Gastrocnemius medialis (tissue), 4 donors: ENCODE data around the gene ZKSCAN3. TPM values are rescaled to one million over a fixed set of nuclear protein-coding genes. Genes with fewer than 3 reads are reported as not detected.

Source experiments
- ATAC-seq, 2 donors: fragments of 150-250 bp; one replicate each; pipeline ENCODE4 v1.9.1; 2016
- DNase-seq, 2 donors: peaks; one replicate each; pipeline ENCODE4 v3.0.0-alpha.2; 2019
- H3K27ac ChIP-seq, 4 donors: fragments of 200-600 bp; sonication (generic); 1 replicate in 1 of 4; 2 replicates in 3 of 4; pipeline ENCODE4 v1.5.1; 2016 to 2018; ENCODE audit warnings: mild to moderate bottlenecking in 2 of 4, moderate library complexity in 1 of 4
- H3K27me3 ChIP-seq, 3 donors: fragments of 200-600 bp; sonication (generic) in 2 of 3; 1 replicate in 1 of 3; 2 replicates in 2 of 3; pipeline versions ENCODE4 v1.5.1 to v1.6.0; 2016 to 2019; ENCODE audit warnings: mild to moderate bottlenecking in 1 of 3, moderate library complexity in 1 of 3
- H3K36me3 ChIP-seq, 2 donors: fragments of 200-600 bp; sonication (generic) in 1 of 2; one replicate each; pipeline ENCODE4 v1.5.1; 2017 to 2018
- H3K4me1 ChIP-seq, 2 donors: fragments of 200-600 bp; sonication (generic) in 1 of 2; one replicate each; pipeline ENCODE4 v1.5.1; 2016 to 2017; ENCODE audit warnings: mild to moderate bottlenecking in 2 of 2
- H3K4me3 ChIP-seq, 4 donors: fragments of 200-600 bp; sonication (generic) in 3 of 4; 1 replicate in 1 of 4; 2 replicates in 3 of 4; pipeline ENCODE4 v1.5.1; 2016 to 2019; ENCODE audit warnings: mild to moderate bottlenecking in 2 of 4
- H3K9me3 ChIP-seq, 3 donors: fragments of 200-600 bp; sonication (generic) in 2 of 3; 1 replicate in 1 of 3; 2 replicates in 2 of 3; pipeline ENCODE4 v1.5.1; 2016 to 2019
- POLR2A ChIP-seq, 2 donors: fragments of 450-650 bp; IDR thresholded peaks; one replicate each; pipeline ENCODE4 v1.6.1; 2017; ENCODE audit warnings: antibody characterized with exemption in 2 of 2, mild to moderate bottlenecking in 2 of 2, moderate library complexity in 2 of 2
- in situ Hi-C, 4 donors: fragments of 200-750 bp; cut with MboI; loops; one replicate each; pipeline versions ENCODE4 v1.15.0 to v1.8.0; 2017; ENCODE audit warnings: low sequenced_read_pairs in 4 of 4
- intact Hi-C: fragments of 100-400 bp; cut with DNase I; formaldehyde crosslinking; loops from one replicate; pipeline ENCODE4 v1.15.1; 2023; ENCODE audit warnings: low total_unique reads
- total RNA-seq, 4 donors: library from RNA; depleted of rRNA; stranded (reverse); fragments of >200 nt; gene quantifications; one replicate each; pipeline versions ENCODE4 v1.1.0 to v1.2.3, GENCODE V29; 2016
- TF ChIP-seq, protein P1 (sequence below), 5 experiments: fragments of 450-650 bp in 3 of 5; fragments of 200-600 bp in 2 of 5; sonication (generic) in 2 of 5; IDR thresholded peaks in 4 of 5; conservative IDR thresholded peaks in 1 of 5; 1 replicate in 4 of 5; 2 replicates in 1 of 5; pipeline ENCODE4 v1.5.1; 2016 to 2019; ENCODE audit warnings: antibody characterized with exemption in 5 of 5, mild to moderate bottlenecking in 3 of 5, moderate library complexity in 3 of 5

ZKSCAN3 gene
- total RNA-seq, 4 donors from 2014 or later = 1.5 to 4.5 (median 2.4) TPM

DNA sequence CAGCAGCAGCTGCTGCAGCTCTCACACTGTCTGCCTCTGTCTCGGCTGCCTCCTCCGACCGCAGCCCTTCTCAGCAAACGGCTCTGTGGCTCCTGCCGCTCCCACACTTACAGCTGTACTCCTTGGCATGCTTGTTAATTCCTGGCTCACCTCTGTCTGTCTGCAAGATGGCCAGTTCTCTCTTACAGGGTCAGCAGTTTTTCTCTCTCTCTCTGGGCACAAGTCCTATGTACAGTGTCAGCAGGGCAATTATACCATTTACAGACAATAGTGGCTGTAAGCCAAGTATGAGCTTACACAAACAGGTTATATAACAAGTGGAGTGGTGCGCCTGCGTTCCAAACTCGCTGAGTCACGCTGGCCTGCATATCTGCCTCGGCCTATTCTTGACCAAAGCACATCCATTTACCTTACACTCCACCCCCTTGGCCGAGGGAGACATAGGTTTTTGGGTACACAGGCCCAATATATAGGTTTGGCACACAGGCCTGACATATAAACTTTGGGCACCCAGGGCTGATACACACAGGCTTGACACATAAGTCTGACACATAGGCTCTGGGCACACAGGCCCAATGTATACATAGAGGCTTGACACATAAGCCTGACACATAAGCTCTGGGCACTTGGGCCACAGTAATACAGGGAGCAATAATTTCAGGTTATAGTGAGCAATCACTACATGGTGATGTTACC lies 4.4 kb downstream of the ZKSCAN3 start:
- in situ Hi-C loops (loop anchor here (10.0 to 25.0 kb wide), 3 partner anchors 89 to 1192 kb away; partner anchors contain the start of gene ZSCAN26 (in 3 of the 4)), intact Hi-C loops (loop anchor here (2.0 to 10.0 kb wide), 5 partner anchors 19 to 1219 kb away; a partner anchor contains a TSS)
- H3K9me3 ChIP-seq = no peaks in the 10 kb centered on the region
- peak in 1 of 2 donors; percentile 58 for DNase-seq
- TF ChIP-seq, protein P1, sequence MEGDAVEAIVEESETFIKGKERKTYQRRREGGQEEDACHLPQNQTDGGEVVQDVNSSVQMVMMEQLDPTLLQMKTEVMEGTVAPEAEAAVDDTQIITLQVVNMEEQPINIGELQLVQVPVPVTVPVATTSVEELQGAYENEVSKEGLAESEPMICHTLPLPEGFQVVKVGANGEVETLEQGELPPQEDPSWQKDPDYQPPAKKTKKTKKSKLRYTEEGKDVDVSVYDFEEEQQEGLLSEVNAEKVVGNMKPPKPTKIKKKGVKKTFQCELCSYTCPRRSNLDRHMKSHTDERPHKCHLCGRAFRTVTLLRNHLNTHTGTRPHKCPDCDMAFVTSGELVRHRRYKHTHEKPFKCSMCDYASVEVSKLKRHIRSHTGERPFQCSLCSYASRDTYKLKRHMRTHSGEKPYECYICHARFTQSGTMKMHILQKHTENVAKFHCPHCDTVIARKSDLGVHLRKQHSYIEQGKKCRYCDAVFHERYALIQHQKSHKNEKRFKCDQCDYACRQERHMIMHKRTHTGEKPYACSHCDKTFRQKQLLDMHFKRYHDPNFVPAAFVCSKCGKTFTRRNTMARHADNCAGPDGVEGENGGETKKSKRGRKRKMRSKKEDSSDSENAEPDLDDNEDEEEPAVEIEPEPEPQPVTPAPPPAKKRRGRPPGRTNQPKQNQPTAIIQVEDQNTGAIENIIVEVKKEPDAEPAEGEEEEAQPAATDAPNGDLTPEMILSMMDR (IDR thresholded peaks at IDR 0.05 in 4 of 5, conservative IDR thresholded peaks at IDR 0.05 in 1 of 5) = no peak
- peak overlapping the region in 2 of 4 donors; percentile 38 to 41 for H3K4me3 ChIP-seq
- H3K4me1 ChIP-seq = peaks cover 33 to 54% of the 10 kb centered on the region in 2 donors
- H3K36me3 ChIP-seq = no peaks in the 10 kb centered on the region
- no peaks in the 10 kb centered on the region for H3K27me3 ChIP-seq
- H3K27ac ChIP-seq = peak overlapping the region; percentile 76 to 83 (median 82)
- ATAC-seq = peak in 1 of 2 donors; percentile 24

DNA sequence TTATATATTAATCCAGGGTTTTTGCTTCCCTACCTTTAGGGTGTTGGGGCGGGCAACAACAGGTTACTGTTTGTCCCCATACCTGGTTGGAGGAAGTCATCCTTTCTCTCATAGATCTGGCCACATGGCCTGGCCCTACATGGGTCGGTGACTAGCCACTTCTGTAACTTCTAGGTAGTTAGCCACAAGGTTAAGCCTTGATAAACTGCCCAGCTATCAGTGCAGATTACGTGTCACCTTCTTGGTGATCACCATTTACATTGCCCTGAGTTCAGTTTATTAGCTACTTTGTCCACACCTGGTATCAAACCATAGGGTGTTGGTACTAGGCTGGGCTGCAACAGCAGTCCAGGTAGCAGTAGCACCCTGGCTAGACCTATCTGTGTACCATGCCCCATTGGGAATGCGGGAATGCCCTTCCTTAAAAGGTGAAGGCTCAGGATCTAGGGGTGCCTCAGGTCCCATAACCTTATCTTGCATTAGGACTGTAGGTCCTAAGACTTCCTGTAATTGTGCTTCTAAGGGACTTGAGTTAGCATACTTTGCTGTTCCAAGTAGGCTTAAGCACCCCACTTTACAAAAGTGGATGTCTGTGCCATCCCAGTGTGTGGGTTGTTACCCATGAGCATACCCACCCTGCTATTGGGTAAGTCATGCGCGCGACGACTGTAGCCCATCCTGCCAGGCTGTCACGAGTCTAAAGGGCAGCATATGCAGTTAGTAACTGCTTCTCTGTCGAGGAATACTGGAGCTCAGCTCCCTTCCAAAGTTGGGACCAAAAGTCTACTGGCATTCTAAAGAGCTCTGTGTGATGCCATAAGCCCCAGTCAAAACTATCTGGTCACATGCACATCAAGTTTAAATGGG lies 5.2 kb downstream of the ZKSCAN3 start:
- H3K27ac ChIP-seq = peak overlapping the region; percentile 76 to 83 (median 82)
- TF ChIP-seq, protein P1 (IDR thresholded peaks at IDR 0.05 in 4 of 5, conservative IDR thresholded peaks at IDR 0.05 in 1 of 5) = no peak
- no peak for TF ChIP-seq POLR2A (IDR thresholded peaks at IDR 0.05)
- intact Hi-C loops = loop anchor here (2.0 to 10.0 kb wide), 5 partner anchors 20 to 1220 kb away; a partner anchor contains a TSS
- no peaks in the 10 kb centered on the region for H3K9me3 ChIP-seq
- peak in 1 of 2 donors; percentile 16 for DNase-seq
- H3K36me3 ChIP-seq = peaks cover 0 to 5% of the 10 kb centered on the region in 2 donors
- H3K4me3 ChIP-seq = peak overlapping the region in 3 of 4 donors; percentile 72 to 75 (median 75)
- peaks cover 33 to 54% of the 10 kb centered on the region in 2 donors for H3K4me1 ChIP-seq
- in situ Hi-C loops = loop anchor here (10.0 to 25.0 kb wide), 3 partner anchors 90 to 1193 kb away; partner anchors contain the start of gene ZSCAN26 (in 3 of the 4)
- no peak for ATAC-seq
- no peaks in the 10 kb centered on the region for H3K27me3 ChIP-seq

DNA sequence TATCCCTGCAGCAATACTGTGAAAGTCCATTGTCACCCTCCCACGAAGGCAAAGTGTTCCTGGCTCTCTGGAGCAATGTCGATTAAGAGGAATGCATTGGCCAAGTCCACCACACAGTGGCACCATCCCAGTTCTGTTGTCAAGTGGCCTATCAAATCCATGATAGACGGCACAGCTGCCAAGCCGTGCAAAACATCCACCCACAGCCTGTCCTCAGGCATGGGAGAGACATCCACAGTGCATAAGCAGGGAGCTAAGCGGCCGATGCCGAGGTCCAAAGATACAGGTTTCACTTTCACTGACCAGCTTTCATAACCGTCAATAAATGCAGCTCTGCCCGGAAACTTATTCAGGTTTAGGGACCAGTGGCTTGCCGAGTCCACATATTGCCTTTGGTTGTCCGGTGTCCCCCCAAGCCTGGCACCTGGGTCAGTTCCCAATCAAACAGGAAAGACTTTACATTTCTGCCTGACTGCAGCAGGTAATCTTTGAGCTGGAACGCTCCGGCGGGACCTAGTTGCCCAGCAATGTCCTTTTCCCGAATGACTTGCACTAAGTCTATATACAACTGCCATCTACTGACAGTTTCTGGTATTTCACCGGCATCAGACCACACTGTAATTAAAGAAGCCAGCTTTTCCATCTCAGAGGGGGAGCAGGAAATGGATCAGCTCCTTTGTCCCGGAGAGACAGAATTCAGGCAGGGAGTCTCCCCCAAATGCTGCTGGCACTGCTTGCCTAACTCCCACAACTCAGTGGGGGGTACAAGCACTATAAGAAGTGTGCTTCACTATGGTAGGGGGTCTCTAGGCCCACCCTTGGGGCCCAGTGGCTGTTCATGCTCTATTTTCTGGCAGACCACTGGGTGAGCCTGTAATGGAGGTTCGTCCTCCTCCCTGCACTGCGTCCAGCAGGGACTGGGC lies 6.3 kb downstream of the ZKSCAN3 start:
- TF ChIP-seq, protein P1 (IDR thresholded peaks at IDR 0.05 in 4 of 5, conservative IDR thresholded peaks at IDR 0.05 in 1 of 5) = peak; percentile 79 to 91 (median 88)
- TF ChIP-seq POLR2A (IDR thresholded peaks at IDR 0.05) = no peak
- peak; percentile 63 to 65 for DNase-seq
- peak overlapping the region; percentile 76 to 83 (median 82) for H3K27ac ChIP-seq
- peaks cover 0 to 15% of the 10 kb centered on the region in 2 donors for H3K36me3 ChIP-seq
- intact Hi-C loops = loop anchor here (1.0 to 10.0 kb wide), 8 partner anchors 21 to 1221 kb away; partner anchors contain the start of genes ZKSCAN4, ZNF165 and ZSCAN26
- in situ Hi-C loops = loop anchor here (10.0 to 25.0 kb wide), 3 partner anchors 91 to 1194 kb away; partner anchors contain the start of gene ZSCAN26 (in 3 of the 4)
- H3K4me3 ChIP-seq = peak overlapping the region; percentile 60 to 75 (median 74)
- H3K4me1 ChIP-seq = peaks cover 27 to 44% of the 10 kb centered on the region in 2 donors
- H3K27me3 ChIP-seq = no peaks in the 10 kb centered on the region
- ATAC-seq = peak; percentile 93 to 95
- no peaks in the 10 kb centered on the region for H3K9me3 ChIP-seq

DNA sequence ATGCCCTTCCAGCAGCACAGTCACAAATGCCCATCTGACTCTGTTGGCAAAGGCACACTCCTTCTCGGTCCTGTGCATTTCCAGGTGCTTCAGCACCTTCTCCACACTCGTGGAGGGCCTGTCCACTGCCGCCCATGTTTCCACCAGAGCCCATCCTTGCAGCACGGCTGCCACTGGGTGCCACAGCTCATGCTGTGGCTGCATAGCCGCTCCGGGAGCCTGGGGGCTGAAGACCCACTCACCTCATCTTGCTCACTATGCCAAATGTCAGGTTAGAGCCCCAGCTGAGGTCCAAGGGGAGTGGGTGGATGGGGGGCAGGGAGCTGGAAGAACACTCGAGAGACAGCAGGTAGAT lies 6.9 kb downstream of the ZKSCAN3 start:
- Histone ChIP-seq H3K36me3 (peaks cover 0 to 22% of the 10 kb centered on the region in 2 donors), H3K9me3 (no peaks in the 10 kb centered on the region), H3K27me3 (no peaks in the 10 kb centered on the region), H3K4me3 (no peak overlapping the region), H3K4me1 (peaks cover 20 to 40% of the 10 kb centered on the region in 2 donors), H3K27ac (peak overlapping the region in 2 of 4 donors; percentile 82 to 83)
- ATAC-seq = no peak
- intact Hi-C loops = loop anchor here (1.0 to 10.0 kb wide), 5 partner anchors 90 to 1222 kb away; partner anchors contain the start of genes ZKSCAN4, ZNF165 and ZSCAN26
- no peak for DNase-seq
- in situ Hi-C loops = loop anchor here (10.0 to 25.0 kb wide), 3 partner anchors 92 to 1194 kb away; partner anchors contain the start of gene ZSCAN26 (in 3 of the 4)
- TF ChIP-seq, protein P1 (IDR thresholded peaks at IDR 0.05 in 4 of 5, conservative IDR thresholded peaks at IDR 0.05 in 1 of 5) = no peak
- TF ChIP-seq POLR2A (IDR thresholded peaks at IDR 0.05) = no peak
